ENCODE results near the gene FANCE.
A peak's percentile ranks its signal among the peaks of the same experiment; 100 is the strongest.
"Not testable (repeated sequence)": the region's sequence is repeated elsewhere in the genome, so short reads cannot be mapped to it uniquely, and the experiment has no call there.

Gene FANCE

GRCh38 chr6:35452183-35453090, at the start of gene FANCE:
TSS of gene FANCE (plus strand) at chr6:35452338. CDS start at chr6:35452546, 208 bp downstream.
- peak; percentile 94 for DNase-seq

- DNase-seq: no peak
Measured at GRCh38 chr6:35402856-35403191, 49.3 kb upstream of the FANCE start.

GRCh38 chr6:35403544-35404442, 48.3 kb upstream of the FANCE start:
- DNase-seq: no peak

- no peak for DNase-seq
Measured at GRCh38 chr6:35406711-35407485, 45.2 kb upstream of the FANCE start.

- no peak for DNase-seq
Measured at GRCh38 chr6:35409245-35409644, 42.9 kb upstream of the FANCE start.

- no peak for DNase-seq
Measured at GRCh38 chr6:35410131-35410530, 42.0 kb upstream of the FANCE start.

- no peak for DNase-seq
Measured at GRCh38 chr6:35411066-35411465, 41.1 kb upstream of the FANCE start.

GRCh38 chr6:35412102-35412501, 40.0 kb upstream of the FANCE start:
- no peak for DNase-seq

GRCh38 chr6:35413911-35414310, 38.2 kb upstream of the FANCE start:
- DNase-seq: no peak

- DNase-seq: peak; percentile 47
Measured at GRCh38 chr6:35415065-35415891, 36.9 kb upstream of the FANCE start.

GRCh38 chr6:35417979-35418661, 34.0 kb upstream of the FANCE start:
- no peak for DNase-seq

GRCh38 chr6:35419417-35419816, 32.7 kb upstream of the FANCE start:
- DNase-seq: no peak

- no peak for DNase-seq
Measured at GRCh38 chr6:35419961-35420360, 32.2 kb upstream of the FANCE start.

GRCh38 chr6:35425284-35425683, 26.9 kb upstream of the FANCE start:
- no peak for DNase-seq

GRCh38 chr6:35426074-35426473, 26.1 kb upstream of the FANCE start:
- no peak for DNase-seq

GRCh38 chr6:35427435-35427834, 24.7 kb upstream of the FANCE start:
- DNase-seq: no peak

- no peak for DNase-seq
Measured at GRCh38 chr6:35427851-35428321, 24.3 kb upstream of the FANCE start.

GRCh38 chr6:35428421-35429149, 23.6 kb upstream of the FANCE start:
- no peak for DNase-seq

GRCh38 chr6:35429463-35429862, 22.7 kb upstream of the FANCE start:
- no peak for DNase-seq

- no peak for DNase-seq
Measured at GRCh38 chr6:35432291-35432690, 19.8 kb upstream of the FANCE start.

- DNase-seq: not testable (repeated sequence)
Measured at GRCh38 chr6:35432702-35433101, 19.4 kb upstream of the FANCE start.
